Caco-2 (cell line): ENCODE measurements around the gene RNF112. TPM values are rescaled to one million over a fixed set of nuclear protein-coding genes. Genes with fewer than 3 reads are reported as not detected.

Source experiments
- BruUV-seq: library from RNA; stranded (reverse); fragments of 400-500 nt; replicated peaks from 2 replicates; lab custom pipeline; 2021; lab: Mats Ljungman, UMichigan
- CTCF ChIA-PET: fragments of 300-600 bp; sonication (Branson Sonifier 250); formaldehyde crosslinking; loops from one replicate; lab custom pipeline; 2022; ENCODE audit warnings: antibody characterized with exemption; lab: Charles Lee
- POLR2A ChIA-PET: fragments of 300-600 bp; sonication (Branson Sonifier 250); formaldehyde crosslinking; loops from one replicate; lab custom pipeline; 2022; ENCODE audit warnings: antibody characterized with exemption; lab: Charles Lee
- DNase-seq, 2 experiments: peaks; one replicate each; pipeline versions ENCODE4 v3.0.0 to v3.0.0-alpha.2; 2020 to 2022
- H3K27me3 ChIP-seq: replicated peaks from 2 replicates; pipeline ENCODE4 v1.6.0; 2011; ENCODE audit warnings: low read length; ENCODE audit not compliant: control insufficient read depth, insufficient read depth
- H3K36me3 ChIP-seq: 2 replicates; pipeline ENCODE4 v1.5.1; 2011; ENCODE audit warnings: low read length; ENCODE audit not compliant: control insufficient read depth, insufficient read depth
- H3K4me1 ChIP-seq: fragments of 250-450 bp; sonication (Bioruptor Pico); 2 replicates; pipeline ENCODE4 v1.5.1; 2020; ENCODE audit warnings: mild to moderate bottlenecking
- H3K4me3 ChIP-seq: 2 replicates; pipeline ENCODE4 v1.5.1; 2011; ENCODE audit warnings: low read depth, mild to moderate bottlenecking, control low read depth, low read length
- H3K9me3 ChIP-seq: fragments of 250-450 bp; sonication (Bioruptor Pico); 2 replicates; pipeline ENCODE4 v1.5.1; 2020; ENCODE audit warnings: mild to moderate bottlenecking, moderate library complexity
- H3K27ac Mint-ChIP-seq: one replicate; pipeline ENCODE4 v1.8.0; 2022; ENCODE audit warnings: mixed read lengths; ENCODE audit not compliant: unreplicated experiment
- H3K27me3 Mint-ChIP-seq: one replicate; pipeline ENCODE4 v1.8.0; 2022; ENCODE audit warnings: mixed read lengths; ENCODE audit not compliant: insufficient read depth, unreplicated experiment
- H3K36me3 Mint-ChIP-seq: one replicate; pipeline ENCODE4 v1.8.0; 2022; ENCODE audit warnings: mild to moderate bottlenecking, mixed read lengths; ENCODE audit not compliant: insufficient read depth, unreplicated experiment
- H3K4me1 Mint-ChIP-seq: one replicate; pipeline ENCODE4 v1.8.0; 2022; ENCODE audit warnings: low read depth, mixed read lengths; ENCODE audit not compliant: unreplicated experiment
- H3K4me3 Mint-ChIP-seq: one replicate; pipeline ENCODE4 v1.8.0; 2022; ENCODE audit warnings: mild to moderate bottlenecking, moderate library complexity, mixed read lengths; ENCODE audit not compliant: unreplicated experiment
- H3K9me3 Mint-ChIP-seq: one replicate; pipeline ENCODE4 v1.8.0; 2022; ENCODE audit warnings: mixed read lengths; ENCODE audit not compliant: unreplicated experiment
- intact Hi-C: fragments of 100-400 bp; cut with micrococcal nuclease; formaldehyde crosslinking; loops from one replicate; pipeline ENCODE4 v1.10.0; 2022; ENCODE audit not compliant: unreplicated experiment
- total RNA-seq: library from RNA; stranded (reverse); gene quantifications from 2 replicates; pipeline ENCODE4 v1.2.3, GENCODE V29; 2022
- TF ChIP-seq, protein P1 (sequence below), 2 experiments: fragments of 200-600 bp in 1 of 2; IDR thresholded peaks; 1 replicate in 1 of 2; 2 replicates in 1 of 2; pipeline versions ENCODE4 v1.5.1 to v1.8.0; 2011 to 2022; ENCODE audit warnings: antibody characterized with exemption in 1 of 2, control low read depth in 1 of 2, inconsistent platforms in 1 of 2, low read depth in 1 of 2, low read length in 1 of 2, mild to moderate bottlenecking in 1 of 2, moderate library complexity in 1 of 2; ENCODE audit not compliant: insufficient read depth in 1 of 2, severe bottlenecking in 1 of 2, unreplicated experiment in 1 of 2

The RNF112 gene
- total RNA-seq, 1 experiment from 2014 or later: not detected

DNA sequence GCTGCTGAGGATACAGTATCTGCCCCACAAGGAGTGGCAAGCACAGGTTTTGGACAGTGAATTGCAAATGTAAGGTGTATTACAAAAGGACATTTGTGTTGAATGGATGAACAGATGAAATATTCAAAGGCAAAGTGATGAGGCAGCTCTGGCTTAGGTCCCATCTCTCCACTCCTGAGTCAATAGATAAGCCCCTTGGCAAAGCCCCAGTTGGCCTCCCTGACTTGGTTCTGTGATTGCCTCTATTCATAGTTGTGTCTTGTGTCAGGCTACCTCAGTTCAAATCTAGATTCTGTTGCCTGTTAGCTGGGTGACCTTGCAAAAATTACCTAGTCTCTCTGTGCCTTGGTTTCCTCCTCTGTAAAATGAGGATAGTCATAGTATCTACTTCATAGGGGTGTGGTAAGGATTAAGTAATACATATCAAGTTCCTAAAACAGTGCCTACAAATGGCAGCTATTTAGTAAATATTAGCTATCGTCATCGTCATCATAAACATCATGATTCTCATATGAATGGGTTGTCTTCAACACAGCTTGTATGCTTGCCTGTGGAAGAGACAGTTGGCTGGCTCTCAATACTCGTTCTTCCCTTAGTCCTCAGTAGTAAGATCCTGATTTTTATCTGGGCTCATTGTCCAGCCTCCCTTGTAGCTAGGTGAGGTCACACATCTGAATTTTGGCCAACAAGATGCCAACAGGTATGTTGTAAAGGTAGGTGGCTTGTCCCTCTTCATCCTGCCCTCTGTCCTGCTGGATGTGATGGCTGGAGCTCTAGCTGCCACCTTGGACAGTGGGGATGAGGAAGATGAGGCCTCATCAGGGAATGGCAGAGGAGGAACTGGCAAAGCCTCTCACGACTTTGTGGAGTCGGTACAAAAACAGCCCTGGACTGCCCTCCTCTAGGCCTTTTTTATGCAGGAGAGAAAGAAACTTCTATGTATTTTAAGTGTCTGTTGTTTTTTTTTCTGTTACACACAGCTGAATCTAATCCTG lies 21.9 kb upstream of the RNF112 start:
- Mint-ChIP-seq H3K27ac (no peak overlapping the region), H3K4me1 (peaks cover 8% of the 10 kb centered on the region), H3K4me3 (no peak overlapping the region), H3K9me3 (no peaks in the 10 kb centered on the region), H3K36me3 (peaks cover 19% of the 10 kb centered on the region), H3K27me3 (peaks cover 6% of the 10 kb centered on the region)
- Histone ChIP-seq H3K36me3 (peaks cover 1% of the 10 kb centered on the region), H3K9me3 (no peaks in the 10 kb centered on the region), H3K27me3 (no peaks in the 10 kb centered on the region), H3K4me3 (no peak overlapping the region), H3K4me1 (peaks cover 16% of the 10 kb centered on the region; the same call in 1 of the 2 replicates)
- ChIA-PET CTCF (interaction anchor here (0.9 kb wide), 1 partner anchor 11 kb away, joined by 3 read pairs; the partner anchor contains the start of gene MAPK7), POLR2A (interaction anchor here (0.6 to 2.4 kb wide), 2 partner anchors 11 kb away, joined by 3 to 11 read pairs; partner anchors contain the start of gene MAPK7)
- intact Hi-C loops: no loop called here
- no TSS peak for BruUV-seq
- TF ChIP-seq, protein P1, sequence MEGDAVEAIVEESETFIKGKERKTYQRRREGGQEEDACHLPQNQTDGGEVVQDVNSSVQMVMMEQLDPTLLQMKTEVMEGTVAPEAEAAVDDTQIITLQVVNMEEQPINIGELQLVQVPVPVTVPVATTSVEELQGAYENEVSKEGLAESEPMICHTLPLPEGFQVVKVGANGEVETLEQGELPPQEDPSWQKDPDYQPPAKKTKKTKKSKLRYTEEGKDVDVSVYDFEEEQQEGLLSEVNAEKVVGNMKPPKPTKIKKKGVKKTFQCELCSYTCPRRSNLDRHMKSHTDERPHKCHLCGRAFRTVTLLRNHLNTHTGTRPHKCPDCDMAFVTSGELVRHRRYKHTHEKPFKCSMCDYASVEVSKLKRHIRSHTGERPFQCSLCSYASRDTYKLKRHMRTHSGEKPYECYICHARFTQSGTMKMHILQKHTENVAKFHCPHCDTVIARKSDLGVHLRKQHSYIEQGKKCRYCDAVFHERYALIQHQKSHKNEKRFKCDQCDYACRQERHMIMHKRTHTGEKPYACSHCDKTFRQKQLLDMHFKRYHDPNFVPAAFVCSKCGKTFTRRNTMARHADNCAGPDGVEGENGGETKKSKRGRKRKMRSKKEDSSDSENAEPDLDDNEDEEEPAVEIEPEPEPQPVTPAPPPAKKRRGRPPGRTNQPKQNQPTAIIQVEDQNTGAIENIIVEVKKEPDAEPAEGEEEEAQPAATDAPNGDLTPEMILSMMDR (IDR thresholded peaks at IDR 0.05; ENCODE audit: insufficient read depth in 1 of 2, low read depth in 1 of 2, low read length in 1 of 2, severe bottlenecking in 1 of 2, unreplicated experiment in 1 of 2): no peak
- DNase-seq: no peak

DNA sequence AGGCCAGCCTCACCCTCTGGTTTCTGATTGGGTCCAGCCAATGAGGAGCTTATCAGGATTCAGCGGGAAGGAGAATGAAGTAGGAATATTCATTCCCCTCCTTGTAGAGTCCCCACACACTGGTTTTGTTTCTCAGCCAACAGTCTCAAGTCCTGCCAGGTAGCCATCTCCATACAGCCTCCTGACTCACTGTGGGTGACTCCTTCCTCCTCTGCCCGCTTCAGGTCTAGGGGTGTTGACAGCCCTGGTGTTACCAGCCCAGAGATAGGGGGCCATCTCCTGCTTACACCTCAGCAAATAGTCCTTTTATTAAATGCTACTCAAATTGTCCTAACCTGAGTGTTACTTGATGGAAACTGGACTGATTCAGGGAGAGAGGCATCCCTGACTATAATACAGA lies 20.1 kb upstream of the RNF112 start:
- peaks cover 1% of the 10 kb centered on the region; the same call in 1 of the 2 replicates for H3K36me3 ChIP-seq
- no peak for DNase-seq
- H3K4me1 ChIP-seq: peaks cover 16% of the 10 kb centered on the region; the same call in 1 of the 2 replicates
- peaks cover 6% of the 10 kb centered on the region for H3K36me3 Mint-ChIP-seq
- H3K9me3 Mint-ChIP-seq: no peaks in the 10 kb centered on the region
- peaks cover 6% of the 10 kb centered on the region for H3K27me3 Mint-ChIP-seq
- no TSS peak for BruUV-seq
- H3K9me3 ChIP-seq: no peaks in the 10 kb centered on the region
- peaks cover 8% of the 10 kb centered on the region for H3K4me1 Mint-ChIP-seq
- ChIA-PET CTCF (no interaction called here), POLR2A (no interaction called here)
- intact Hi-C loops: no loop called here
- H3K27me3 ChIP-seq: no peaks in the 10 kb centered on the region
- TF ChIP-seq, protein P1 (IDR thresholded peaks at IDR 0.05; ENCODE audit: insufficient read depth in 1 of 2, low read depth in 1 of 2, low read length in 1 of 2, severe bottlenecking in 1 of 2, unreplicated experiment in 1 of 2): no peak
- H3K4me3 ChIP-seq: no peak overlapping the region
- no peak overlapping the region for H3K4me3 Mint-ChIP-seq
- no peak overlapping the region for H3K27ac Mint-ChIP-seq

DNA sequence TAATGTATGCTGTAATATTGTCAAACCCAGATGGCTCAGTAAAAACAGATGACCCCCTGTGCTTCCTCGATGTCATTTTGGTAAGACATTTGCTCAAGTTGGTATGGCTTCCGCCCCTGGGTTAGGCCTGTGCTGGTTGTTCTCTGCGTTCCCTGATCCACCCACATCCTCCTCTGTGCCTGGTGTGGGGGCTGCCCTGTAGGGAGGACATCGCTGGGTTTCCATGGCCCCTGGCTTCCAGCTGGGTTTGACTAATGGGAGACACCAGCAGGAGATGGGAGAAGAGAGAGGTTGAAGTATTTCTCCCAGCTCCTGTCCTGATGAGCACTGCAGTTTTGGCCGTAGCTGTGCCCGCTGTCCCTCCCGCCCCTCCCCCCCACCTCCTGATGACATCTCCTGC lies 19.6 kb upstream of the RNF112 start:
- DNase-seq: no peak
- H3K27me3 Mint-ChIP-seq: peaks cover 6% of the 10 kb centered on the region
- Histone ChIP-seq H3K36me3 (no peaks in the 10 kb centered on the region), H3K27me3 (no peaks in the 10 kb centered on the region), H3K9me3 (no peaks in the 10 kb centered on the region), H3K4me1 (peaks cover 13% of the 10 kb centered on the region; the same call in 1 of the 2 replicates), H3K4me3 (no peak overlapping the region)
- no peaks in the 10 kb centered on the region for H3K9me3 Mint-ChIP-seq
- ChIA-PET POLR2A (no interaction called here), CTCF (no interaction called here)
- no peak overlapping the region for H3K4me3 Mint-ChIP-seq
- intact Hi-C loops: no loop called here
- BruUV-seq: no TSS peak
- TF ChIP-seq, protein P1 (IDR thresholded peaks at IDR 0.05; ENCODE audit: insufficient read depth in 1 of 2, low read depth in 1 of 2, low read length in 1 of 2, severe bottlenecking in 1 of 2, unreplicated experiment in 1 of 2): no peak
- no peak overlapping the region for H3K27ac Mint-ChIP-seq
- peaks cover 8% of the 10 kb centered on the region for H3K4me1 Mint-ChIP-seq
- peaks cover 2% of the 10 kb centered on the region for H3K36me3 Mint-ChIP-seq
